ENCODE measurements around the gene GPR146. TPM values are rescaled to one million over a fixed set of nuclear protein-coding genes. Genes with fewer than 3 reads are reported as not detected.

The GPR146 gene
- total and polyA plus RNA-seq, 2 of the 13 experiments (the other 11 are each of a cell fraction or from before 2014, with no cell fraction given) = 2.0 to 15.9 TPM

DNA sequence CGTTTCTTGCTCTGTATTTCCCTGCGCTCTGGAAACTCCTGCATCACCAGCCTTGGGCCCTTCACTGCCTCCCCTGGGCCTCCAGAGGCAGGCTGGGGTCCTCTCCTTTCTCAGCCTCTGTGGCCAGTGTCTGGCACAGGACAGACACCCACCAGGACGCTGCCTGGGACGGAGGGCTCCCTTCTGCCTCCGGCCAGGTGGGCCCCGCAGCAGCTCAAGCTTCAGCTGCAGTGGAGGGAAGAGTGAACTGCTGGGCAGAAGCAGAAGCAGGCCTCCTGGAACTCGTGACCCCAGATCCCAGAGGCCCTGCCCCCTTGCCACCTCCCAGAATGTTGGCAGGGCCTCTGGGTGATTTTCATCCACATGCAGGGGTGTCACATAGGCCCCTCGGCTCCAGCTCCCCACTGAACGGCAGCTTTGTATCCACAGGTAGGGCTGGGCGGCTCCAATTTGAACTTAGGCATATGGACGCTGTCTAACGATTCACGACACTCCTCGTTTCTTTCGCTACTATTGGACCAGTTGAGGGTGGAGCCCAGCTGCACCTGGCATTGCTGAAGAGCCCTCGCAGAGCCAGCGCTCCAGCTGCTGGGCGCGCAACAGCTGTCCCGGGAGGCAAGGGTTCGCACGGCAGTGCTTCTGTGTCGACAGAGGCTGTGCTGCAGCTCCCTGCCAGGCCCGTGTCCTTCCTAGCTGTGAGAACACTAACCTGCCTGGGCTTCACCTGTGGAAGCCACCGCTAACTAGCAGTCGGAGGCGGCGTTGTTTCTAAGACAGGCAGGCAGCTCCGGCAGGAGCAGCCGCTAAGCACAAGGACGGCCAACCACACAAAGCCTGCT, 18.4 kb upstream of the GPR146 start:
- TF ChIP-seq FOSL2 (CRISPR knock-in tag; IDR thresholded peaks at IDR 0.05) = no peak
- no peak for TF ChIP-seq ZFAT (CRISPR knock-in tag; conservative IDR thresholded peaks at IDR 0.05)
- TF ChIP-seq ZFP91 (CRISPR knock-in tag; IDR thresholded peaks at IDR 0.05; ENCODE audit: borderline replicate concordance) = 0 out of 2 replicates have a peak, but pooled peaks have one; percentile 25
- peak; percentile 68 for TF ChIP-seq PRPF4 (IDR thresholded peaks at IDR 0.05; ENCODE audit: low read depth, low read length, poor library complexity, severe bottlenecking)
- TF ChIP-seq ZBTB38 (CRISPR knock-in tag; IDR thresholded peaks at IDR 0.05) = peak; percentile 53
- Histone ChIP-seq H4K20me1 (ENCODE audit: insufficient read depth, low read length) (no peaks in the 10 kb centered on the region), H3K79me2 (ENCODE audit: insufficient read depth, low read length) (peaks cover 15% of the 10 kb centered on the region), H3K4me2 (ENCODE audit: low read depth, low read length) (no peak overlapping the region), H3K27me3 (ENCODE audit: control insufficient read depth in 1 of 2, insufficient read depth in 2 of 2, low read length in 2 of 2) (no peaks in the 10 kb centered on the region), H3K4me1 (ENCODE audit: insufficient read depth, low read length) (peaks cover 29% of the 10 kb centered on the region), H3K9me3 (ENCODE audit: low read length) (no peaks in the 10 kb centered on the region), H3K36me3 (replicated peaks in 1 of 2; ENCODE audit: control insufficient read depth in 1 of 2, insufficient read depth in 2 of 2, low read length in 2 of 2) (peaks cover 3 to 12% of the 10 kb centered on the region in 2 experiments; a peak in 4 of 5 replicates), H3K4me3 (replicated peaks in 1 of 3; ENCODE audit: insufficient read depth in 1 of 3, low read depth in 2 of 3, low read length in 3 of 3) (no peak overlapping the region), H3K27ac (ENCODE audit: extremely low read length, insufficient read depth, low read length) (no peak overlapping the region), H2AFZ (ENCODE audit: low read length) (no peak overlapping the region), H3K9ac (ENCODE audit: insufficient read depth, low read depth, low read length) (no peak overlapping the region)
- WGBS (ENCODE audit: low lambda C conversion rate) = 97% methylated on average over 16 of the region's 31 CpGs
- ATAC-seq (no peak), DNase-seq (ENCODE audit: low spot score) (no peak), FAIRE-seq (no peak)
- TSS peak; percentile 62 for BruUV-seq (replicated peaks)
- intact Hi-C loops (cut with micrococcal nuclease; ENCODE audit: unreplicated experiment) (no loop called here), in situ Hi-C loops (cut with HindIII; ENCODE audit: extremely low pct_ligation_motif_present, low pct_unique_long_range_greater_than_20kb) (no loop called here)
- POLR2A ChIA-PET = interaction anchor here (1.0 kb wide), 1 partner anchor 48 kb away, joined by 3 read pairs; no protein-coding TSS in a partner anchor
- CTCF ChIA-PET (ENCODE audit: low intra/inter-chr PET ratio, low total read pairs) = no interaction called here

All from HepG2 (cell line).